ENCODE data around the gene LCE1E.

DNA sequence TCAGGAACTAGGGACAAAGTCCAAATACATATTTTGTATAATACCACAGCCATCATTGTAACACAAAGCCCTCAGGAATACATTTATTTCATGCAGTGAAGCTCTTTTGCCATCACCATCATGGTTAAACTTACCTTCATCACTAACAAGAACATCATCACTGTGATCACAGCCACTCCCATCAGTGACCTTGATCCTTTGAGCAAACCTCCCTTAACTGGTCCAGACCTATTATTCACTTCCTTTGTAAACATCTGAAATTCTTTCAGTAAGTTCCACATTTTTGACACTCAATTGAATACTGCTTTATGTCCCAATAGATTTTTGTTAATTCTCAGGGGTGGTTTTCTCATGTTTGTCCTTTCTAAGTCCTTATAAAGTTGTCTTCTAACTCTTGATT is 44.4 kb upstream of the LCE1E start:
- TF ChIP-seq, protein P1, sequence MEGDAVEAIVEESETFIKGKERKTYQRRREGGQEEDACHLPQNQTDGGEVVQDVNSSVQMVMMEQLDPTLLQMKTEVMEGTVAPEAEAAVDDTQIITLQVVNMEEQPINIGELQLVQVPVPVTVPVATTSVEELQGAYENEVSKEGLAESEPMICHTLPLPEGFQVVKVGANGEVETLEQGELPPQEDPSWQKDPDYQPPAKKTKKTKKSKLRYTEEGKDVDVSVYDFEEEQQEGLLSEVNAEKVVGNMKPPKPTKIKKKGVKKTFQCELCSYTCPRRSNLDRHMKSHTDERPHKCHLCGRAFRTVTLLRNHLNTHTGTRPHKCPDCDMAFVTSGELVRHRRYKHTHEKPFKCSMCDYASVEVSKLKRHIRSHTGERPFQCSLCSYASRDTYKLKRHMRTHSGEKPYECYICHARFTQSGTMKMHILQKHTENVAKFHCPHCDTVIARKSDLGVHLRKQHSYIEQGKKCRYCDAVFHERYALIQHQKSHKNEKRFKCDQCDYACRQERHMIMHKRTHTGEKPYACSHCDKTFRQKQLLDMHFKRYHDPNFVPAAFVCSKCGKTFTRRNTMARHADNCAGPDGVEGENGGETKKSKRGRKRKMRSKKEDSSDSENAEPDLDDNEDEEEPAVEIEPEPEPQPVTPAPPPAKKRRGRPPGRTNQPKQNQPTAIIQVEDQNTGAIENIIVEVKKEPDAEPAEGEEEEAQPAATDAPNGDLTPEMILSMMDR (IDR thresholded peaks at IDR 0.05) = no peak
- TF ChIP-seq POLR2A (IDR thresholded peaks at IDR 0.05) = no peak

Measured in uterus (tissue), 2 donors.